ENCODE data around the gene HACD2. TPM values are rescaled to one million over a fixed set of nuclear protein-coding genes. Genes with fewer than 3 reads are reported as not detected.

The HACD2 gene
- total and polyA plus RNA-seq, 10 of the 15 experiments (the other 5 are each of a cell fraction or from before 2014, with no cell fraction given): 9.1 to 30.0 (median 18.8) TPM

GRCh38 chr3:123445702-123446101, 139.2 kb downstream of the HACD2 start:
- POLR2A ChIA-PET: no interaction called here
- Histone ChIP-seq H3K4me2 (ENCODE audit: control insufficient read depth, insufficient read depth) (no peak overlapping the region), H3K9me3 (replicated peaks; ENCODE audit: control insufficient read depth, insufficient read depth, low read length) (no peaks in the 10 kb centered on the region), H4K20me1 (ENCODE audit: control insufficient read depth, insufficient read depth) (no peaks in the 10 kb centered on the region), H3K27ac (ENCODE audit: control insufficient read depth, insufficient read depth) (no peak overlapping the region), H3K36me3 (ENCODE audit: control insufficient read depth in 2 of 2, insufficient read depth in 2 of 2, low read length in 1 of 2) (no peaks in the 10 kb centered on the region), H3K4me1 (ENCODE audit: control insufficient read depth, insufficient read depth, low read length) (no peaks in the 10 kb centered on the region), H3K79me2 (ENCODE audit: control insufficient read depth, insufficient read depth, low read length) (no peaks in the 10 kb centered on the region), H3K9ac (ENCODE audit: control insufficient read depth, insufficient read depth, low read length) (no peak overlapping the region), H2AFZ (ENCODE audit: control insufficient read depth, low read depth, low read length) (no peak overlapping the region), H3K4me3 (no peak overlapping the region), H3K27me3 (replicated peaks in 1 of 2; ENCODE audit: control insufficient read depth in 2 of 2, insufficient read depth in 2 of 2, low read length in 1 of 2) (peaks cover 1 to 14% of the 10 kb centered on the region in 2 experiments)
- TF ChIP-seq ZNF24 (IDR thresholded peaks at IDR 0.05) (no peak), CHD2 (IDR thresholded peaks at IDR 0.05; ENCODE audit: borderline replicate concordance, low read depth, low read length) (no peak), FOXM1 (IDR thresholded peaks at IDR 0.05; ENCODE audit: low read depth, low read length) (no peak), ETV6 (conservative IDR thresholded peaks at IDR 0.05 in 1 of 2, IDR thresholded peaks at IDR 0.05 in 1 of 2; ENCODE audit: borderline replicate concordance in 1 of 2, low read depth in 1 of 2) (no peak)
- no peak for FAIRE-seq
- intact Hi-C loops (cut with micrococcal nuclease; ENCODE audit: unreplicated experiment) (loop anchor here (5.0 kb wide), 1 partner anchor 112 kb away; no protein-coding TSS in a partner anchor), in situ Hi-C loops (cut with MboI) (no loop called here)
- ATAC-seq: no peak
- SMC1A ChIA-PET (ENCODE audit: uncharacterized antibody, unreplicated experiment): interaction anchor here (0.6 kb wide), 1 partner anchor 114 kb away, joined by 3 read pairs; no protein-coding TSS in a partner anchor
- RAD21 ChIA-PET (ENCODE audit: unreplicated experiment): interaction anchor here (0.6 kb wide), 1 partner anchor 1828 kb away, joined by 3 read pairs; no protein-coding TSS in a partner anchor
- 2% methylated on average over 2 of the region's 2 CpGs for whole genome bisulfite sequencing (ENCODE audit: insufficient coverage, insufficient replicate concordance, low lambda C conversion rate, missing lambda C conversion rate)
- CTCF ChIA-PET: interaction anchor here (0.9 kb wide), 1 partner anchor 32 kb away, joined by 3 read pairs; no protein-coding TSS in a partner anchor
- DNase-seq (ENCODE audit: low read depth, low spot score): no peak
- BruUV-seq (replicated peaks): no TSS peak

DNA sequence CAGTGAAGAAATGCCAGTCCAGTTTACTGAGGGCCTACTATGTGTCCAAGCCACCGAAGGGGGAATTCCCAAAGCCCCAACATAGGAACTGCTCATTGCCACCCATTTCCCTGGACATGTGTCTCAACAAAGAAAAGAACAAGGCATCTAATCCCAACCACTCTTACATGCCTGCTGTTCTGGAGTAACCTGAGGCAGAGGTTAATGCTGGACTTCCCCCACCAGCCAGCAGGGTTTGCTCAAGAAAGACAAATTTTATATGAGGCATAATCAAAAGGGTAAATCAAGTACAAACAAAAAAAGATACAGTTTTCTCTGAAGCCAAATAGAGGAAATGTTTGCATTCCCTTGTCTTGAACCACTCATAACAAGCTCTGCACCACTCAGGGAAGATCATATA, 140.1 kb downstream of the HACD2 start:
- ChIA-PET RAD21 (ENCODE audit: unreplicated experiment) (no interaction called here), CTCF (no interaction called here), SMC1A (ENCODE audit: uncharacterized antibody, unreplicated experiment) (no interaction called here), POLR2A (no interaction called here)
- Histone ChIP-seq H3K27me3 (replicated peaks in 1 of 2; ENCODE audit: control insufficient read depth in 2 of 2, insufficient read depth in 2 of 2, low read length in 1 of 2) (peaks cover 1 to 7% of the 10 kb centered on the region in 2 experiments; a peak in 1 of 4 replicates), H4K20me1 (ENCODE audit: control insufficient read depth, insufficient read depth) (no peaks in the 10 kb centered on the region), H3K4me3 (no peak overlapping the region), H3K4me2 (ENCODE audit: control insufficient read depth, insufficient read depth) (no peak overlapping the region), H2AFZ (ENCODE audit: control insufficient read depth, low read depth, low read length) (no peak overlapping the region), H3K4me1 (ENCODE audit: control insufficient read depth, insufficient read depth, low read length) (no peaks in the 10 kb centered on the region), H3K9ac (ENCODE audit: control insufficient read depth, insufficient read depth, low read length) (no peak overlapping the region), H3K9me3 (replicated peaks; ENCODE audit: control insufficient read depth, insufficient read depth, low read length) (no peaks in the 10 kb centered on the region), H3K27ac (ENCODE audit: control insufficient read depth, insufficient read depth) (no peak overlapping the region), H3K36me3 (ENCODE audit: control insufficient read depth in 2 of 2, insufficient read depth in 2 of 2, low read length in 1 of 2) (no peaks in the 10 kb centered on the region), H3K79me2 (ENCODE audit: control insufficient read depth, insufficient read depth, low read length) (no peaks in the 10 kb centered on the region)
- WGBS (ENCODE audit: insufficient coverage, insufficient replicate concordance, low lambda C conversion rate, missing lambda C conversion rate): 0% methylated on average over 1 of the region's 1 CpG
- no peak for DNase-seq (ENCODE audit: low read depth, low spot score)
- no TSS peak for BruUV-seq (replicated peaks)
- intact Hi-C loops (cut with micrococcal nuclease; ENCODE audit: unreplicated experiment): loop anchor here (5.0 kb wide), 1 partner anchor 113 kb away; no protein-coding TSS in a partner anchor
- ATAC-seq: no peak
- no peak for FAIRE-seq
- in situ Hi-C loops (cut with MboI): no loop called here
- no peak for TF ChIP-seq EZH2 (IDR thresholded peaks at IDR 0.05; ENCODE audit: borderline replicate concordance, control insufficient read depth, low read depth, low read length)
- TF ChIP-seq NR2F1 (conservative IDR thresholded peaks at IDR 0.05): no peak
- TF ChIP-seq MEF2A (IDR thresholded peaks at IDR 0.05; ENCODE audit: insufficient read depth, low read depth, low read length): no peak
- no peak for TF ChIP-seq CREB1 (IDR thresholded peaks at IDR 0.05; ENCODE audit: low read depth)
- TF ChIP-seq RAD51 (IDR thresholded peaks at IDR 0.05): no peak
- no peak for TF ChIP-seq SMARCA5 (IDR thresholded peaks at IDR 0.05)
- TF ChIP-seq, protein P1, sequence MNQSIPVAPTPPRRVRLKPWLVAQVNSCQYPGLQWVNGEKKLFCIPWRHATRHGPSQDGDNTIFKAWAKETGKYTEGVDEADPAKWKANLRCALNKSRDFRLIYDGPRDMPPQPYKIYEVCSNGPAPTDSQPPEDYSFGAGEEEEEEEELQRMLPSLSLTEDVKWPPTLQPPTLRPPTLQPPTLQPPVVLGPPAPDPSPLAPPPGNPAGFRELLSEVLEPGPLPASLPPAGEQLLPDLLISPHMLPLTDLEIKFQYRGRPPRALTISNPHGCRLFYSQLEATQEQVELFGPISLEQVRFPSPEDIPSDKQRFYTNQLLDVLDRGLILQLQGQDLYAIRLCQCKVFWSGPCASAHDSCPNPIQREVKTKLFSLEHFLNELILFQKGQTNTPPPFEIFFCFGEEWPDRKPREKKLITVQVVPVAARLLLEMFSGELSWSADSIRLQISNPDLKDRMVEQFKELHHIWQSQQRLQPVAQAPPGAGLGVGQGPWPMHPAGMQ (IDR thresholded peaks at IDR 0.05; ENCODE audit: borderline replicate concordance): no peak
- TF ChIP-seq SMAD5 (IDR thresholded peaks at IDR 0.05; ENCODE audit: low read depth): no peak
- no peak for TF ChIP-seq PAX8 (IDR thresholded peaks at IDR 0.05)
- TF ChIP-seq, protein P2, sequence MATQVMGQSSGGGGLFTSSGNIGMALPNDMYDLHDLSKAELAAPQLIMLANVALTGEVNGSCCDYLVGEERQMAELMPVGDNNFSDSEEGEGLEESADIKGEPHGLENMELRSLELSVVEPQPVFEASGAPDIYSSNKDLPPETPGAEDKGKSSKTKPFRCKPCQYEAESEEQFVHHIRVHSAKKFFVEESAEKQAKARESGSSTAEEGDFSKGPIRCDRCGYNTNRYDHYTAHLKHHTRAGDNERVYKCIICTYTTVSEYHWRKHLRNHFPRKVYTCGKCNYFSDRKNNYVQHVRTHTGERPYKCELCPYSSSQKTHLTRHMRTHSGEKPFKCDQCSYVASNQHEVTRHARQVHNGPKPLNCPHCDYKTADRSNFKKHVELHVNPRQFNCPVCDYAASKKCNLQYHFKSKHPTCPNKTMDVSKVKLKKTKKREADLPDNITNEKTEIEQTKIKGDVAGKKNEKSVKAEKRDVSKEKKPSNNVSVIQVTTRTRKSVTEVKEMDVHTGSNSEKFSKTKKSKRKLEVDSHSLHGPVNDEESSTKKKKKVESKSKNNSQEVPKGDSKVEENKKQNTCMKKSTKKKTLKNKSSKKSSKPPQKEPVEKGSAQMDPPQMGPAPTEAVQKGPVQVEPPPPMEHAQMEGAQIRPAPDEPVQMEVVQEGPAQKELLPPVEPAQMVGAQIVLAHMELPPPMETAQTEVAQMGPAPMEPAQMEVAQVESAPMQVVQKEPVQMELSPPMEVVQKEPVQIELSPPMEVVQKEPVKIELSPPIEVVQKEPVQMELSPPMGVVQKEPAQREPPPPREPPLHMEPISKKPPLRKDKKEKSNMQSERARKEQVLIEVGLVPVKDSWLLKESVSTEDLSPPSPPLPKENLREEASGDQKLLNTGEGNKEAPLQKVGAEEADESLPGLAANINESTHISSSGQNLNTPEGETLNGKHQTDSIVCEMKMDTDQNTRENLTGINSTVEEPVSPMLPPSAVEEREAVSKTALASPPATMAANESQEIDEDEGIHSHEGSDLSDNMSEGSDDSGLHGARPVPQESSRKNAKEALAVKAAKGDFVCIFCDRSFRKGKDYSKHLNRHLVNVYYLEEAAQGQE (IDR thresholded peaks at IDR 0.05; ENCODE audit: low read depth, low read length): no peak
